Fibroblast of skin of left quadriceps (primary cell): ENCODE data around the gene SREK1.
"Not testable (repeated sequence)": the region's sequence is repeated elsewhere in the genome, so short reads cannot be mapped to it uniquely, and the experiment has no call there.

Experiments
- DNase-seq, 2 experiments: peaks; one replicate each; pipeline ENCODE4 v3.0.0-alpha.2; 2013; ENCODE audit warnings: low read depth in 2 of 2

Gene SREK1

GRCh38 chr5:66222455-66222854, 78.4 kb downstream of the SREK1 start:
- no peak for DNase-seq

GRCh38 chr5:66222896-66223295, 78.8 kb downstream of the SREK1 start:
- not testable (repeated sequence) for DNase-seq

- DNase-seq: no peak
Observed at GRCh38 chr5:66223637-66224036, 79.5 kb downstream of the SREK1 start.

GRCh38 chr5:66224274-66224673, 80.2 kb downstream of the SREK1 start:
- no peak for DNase-seq

- no peak for DNase-seq
Observed at GRCh38 chr5:66224773-66225553, 80.9 kb downstream of the SREK1 start.

DNA sequence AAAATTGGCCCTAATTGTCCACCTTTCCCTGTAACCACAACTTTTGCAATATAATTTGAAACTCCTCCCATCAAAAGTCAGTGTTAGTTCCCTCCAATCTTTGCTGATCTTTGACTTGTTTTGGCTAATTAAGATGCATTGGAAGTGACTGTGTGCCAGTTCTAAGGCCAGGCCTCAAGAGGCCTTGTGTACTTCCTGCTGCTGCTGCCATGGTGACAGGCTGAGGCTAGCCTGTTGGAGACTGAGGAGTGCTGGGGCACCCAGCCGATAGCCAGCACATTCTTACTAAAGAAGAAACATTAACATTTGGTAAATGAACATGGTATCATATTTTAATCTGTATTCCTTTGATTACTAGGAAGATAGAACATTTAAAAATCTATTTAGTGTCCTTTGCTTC, 86.5 kb downstream of the SREK1 start:
- DNase-seq: no peak

DNA sequence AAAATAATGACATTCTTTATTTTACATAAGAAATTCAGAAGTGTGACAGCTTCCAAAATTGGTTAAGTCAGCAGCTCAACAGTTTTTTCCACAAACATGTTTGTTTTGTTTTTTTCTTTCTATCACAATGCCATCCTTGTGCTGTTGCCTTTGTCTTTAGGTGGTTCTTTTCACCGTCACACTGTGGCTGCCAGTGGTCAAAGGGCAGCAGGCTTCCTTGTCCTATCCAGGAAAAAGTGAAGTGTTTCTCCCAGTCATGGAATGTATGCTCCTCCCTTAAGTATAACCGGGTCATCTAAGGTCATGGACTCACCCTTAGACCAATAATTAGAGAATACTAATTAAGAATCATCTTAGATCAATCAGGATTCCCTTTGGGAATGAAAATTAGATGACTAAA, 87.4 kb downstream of the SREK1 start:
- DNase-seq: no peak

GRCh38 chr5:66232275-66232674, 88.2 kb downstream of the SREK1 start:
- no peak for DNase-seq

DNA sequence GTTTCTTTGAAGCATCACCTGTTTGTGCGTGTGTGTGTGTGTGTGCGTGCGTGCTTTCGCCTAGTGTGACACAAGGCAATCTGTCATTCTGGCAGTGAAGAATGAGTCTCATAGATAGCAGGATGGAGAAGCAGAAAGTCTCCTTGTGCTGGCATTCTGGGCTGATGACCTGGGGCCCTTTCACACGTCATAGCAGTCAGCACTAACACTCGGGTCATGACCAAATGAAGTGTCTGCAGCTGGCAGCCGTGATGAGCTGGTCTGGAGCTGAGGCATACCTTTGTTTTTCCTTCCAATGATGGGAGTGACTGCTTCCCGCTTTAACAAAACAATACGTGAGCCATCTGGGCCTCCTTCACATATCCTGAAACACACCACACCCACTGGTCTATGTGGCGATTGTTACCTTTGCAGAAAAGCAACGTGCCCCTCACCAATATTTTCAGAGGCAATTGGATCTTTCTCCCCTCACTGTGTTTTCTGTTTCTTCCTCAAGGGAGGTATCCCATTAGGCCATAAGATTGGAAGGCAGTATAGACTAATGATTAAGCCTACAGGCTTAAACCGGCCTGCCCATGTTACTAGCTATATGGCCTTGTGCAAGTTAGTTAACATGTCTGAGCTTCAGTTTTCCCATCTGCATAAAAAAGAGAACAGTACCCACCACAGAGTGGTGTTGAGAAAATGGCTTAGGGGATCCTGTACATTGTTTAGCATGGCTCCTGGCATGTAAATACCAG, 88.8 kb downstream of the SREK1 start:
- DNase-seq: no peak
